ENCODE results near the gene MEGF11. TPM values are rescaled to one million over a fixed set of nuclear protein-coding genes. Genes with fewer than 3 reads are reported as not detected.

Gene MEGF11
- total and polyA plus RNA-seq, 4 donors, result 6.2 to 20.3 (median 14.0) TPM

DNA sequence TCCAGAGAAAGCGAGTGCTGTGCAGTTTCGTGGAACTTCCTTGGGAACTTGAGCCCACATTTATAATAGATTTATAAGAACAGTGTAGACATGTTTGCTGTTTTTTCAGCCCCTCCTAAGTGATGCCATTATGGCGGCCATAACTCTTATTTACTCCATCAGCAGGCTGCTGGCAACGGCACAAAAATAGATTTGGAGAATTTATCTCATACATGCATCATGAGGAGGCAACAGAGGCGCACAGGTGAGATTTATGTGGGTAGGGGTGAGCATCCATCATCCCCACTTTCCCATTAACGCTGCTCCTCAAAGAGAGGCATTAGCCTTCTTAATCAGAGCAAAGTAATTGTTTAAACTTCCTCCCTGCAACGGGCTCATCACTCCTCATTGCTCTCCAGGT is 201.7 kb downstream of the MEGF11 start:
- Histone ChIP-seq H3K4me1 (ENCODE audit: control insufficient read depth, insufficient read depth, low read length) (peaks cover 11% of the 10 kb centered on the region), H3K27ac (ENCODE audit: low read depth, low read length) (no peak overlapping the region), H3K27me3 (ENCODE audit: control insufficient read depth, insufficient read depth, low read length) (no peaks in the 10 kb centered on the region), H3K9me3 (ENCODE audit: control insufficient read depth, insufficient read depth, low read length) (no peaks in the 10 kb centered on the region), H3K4me3 (ENCODE audit: low read depth, low read length) (no peak overlapping the region), H3K36me3 (ENCODE audit: control insufficient read depth, insufficient read depth, low read length) (no peaks in the 10 kb centered on the region)
- DNase-seq (ENCODE audit: low read depth in 4 of 6, low spot score in 6 of 6), result peak in 1 of 6 donors; percentile 70
- WGBS (ENCODE audit: insufficient coverage), result no CpG with 5 or more reads among the region's 7 CpGs

DNA sequence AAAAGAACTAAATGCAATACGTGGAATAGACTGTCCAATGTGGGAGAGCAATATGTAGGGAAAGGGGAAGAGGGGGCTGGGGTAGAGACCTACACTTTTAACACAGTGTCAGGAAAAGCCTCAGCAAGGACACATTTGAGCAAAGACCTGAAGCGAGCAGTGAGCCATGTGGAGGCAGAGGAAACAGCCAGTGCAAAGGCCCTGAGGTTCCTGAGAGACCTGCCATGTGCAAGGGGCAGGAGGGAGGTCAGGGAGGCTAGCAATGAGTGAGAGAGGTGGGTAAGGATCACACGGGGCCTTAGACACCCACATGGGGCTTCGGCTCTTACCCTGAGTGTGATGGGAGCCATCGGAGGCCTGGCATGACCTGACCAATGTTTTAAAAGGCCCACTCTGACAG is 203.3 kb downstream of the MEGF11 start:
- H3K27ac ChIP-seq (ENCODE audit: low read depth, low read length), result no peak overlapping the region
- WGBS (ENCODE audit: insufficient coverage), result 97% methylated on average over 5 of the region's 5 CpGs
- no peaks in the 10 kb centered on the region for H3K36me3 ChIP-seq (ENCODE audit: control insufficient read depth, insufficient read depth, low read length)
- no peak for DNase-seq (ENCODE audit: low read depth in 4 of 6, low spot score in 6 of 6)
- H3K4me3 ChIP-seq (ENCODE audit: low read depth, low read length), result no peak overlapping the region
- H3K27me3 ChIP-seq (ENCODE audit: control insufficient read depth, insufficient read depth, low read length), result no peaks in the 10 kb centered on the region
- no peaks in the 10 kb centered on the region for H3K9me3 ChIP-seq (ENCODE audit: control insufficient read depth, insufficient read depth, low read length)
- H3K4me1 ChIP-seq (ENCODE audit: control insufficient read depth, insufficient read depth, low read length), result peaks cover 16% of the 10 kb centered on the region

GRCh38 chr15:66049353-66049752 is 204.2 kb downstream of the MEGF11 start:
- Histone ChIP-seq H3K9me3 (ENCODE audit: control insufficient read depth, insufficient read depth, low read length) (no peaks in the 10 kb centered on the region), H3K4me3 (ENCODE audit: low read depth, low read length) (no peak overlapping the region), H3K36me3 (ENCODE audit: control insufficient read depth, insufficient read depth, low read length) (no peaks in the 10 kb centered on the region), H3K4me1 (ENCODE audit: control insufficient read depth, insufficient read depth, low read length) (peaks cover 14% of the 10 kb centered on the region), H3K27ac (ENCODE audit: low read depth, low read length) (no peak overlapping the region), H3K27me3 (ENCODE audit: control insufficient read depth, insufficient read depth, low read length) (no peaks in the 10 kb centered on the region)
- DNase-seq (ENCODE audit: low read depth in 4 of 6, low spot score in 6 of 6), result no peak
- WGBS (ENCODE audit: insufficient coverage), result 45% methylated on average over 5 of the region's 6 CpGs

- H3K27me3 ChIP-seq (ENCODE audit: control insufficient read depth, insufficient read depth, low read length), result no peaks in the 10 kb centered on the region
- no peaks in the 10 kb centered on the region for H3K9me3 ChIP-seq (ENCODE audit: control insufficient read depth, insufficient read depth, low read length)
- no peaks in the 10 kb centered on the region for H3K36me3 ChIP-seq (ENCODE audit: control insufficient read depth, insufficient read depth, low read length)
- H3K4me3 ChIP-seq (ENCODE audit: low read depth, low read length), result no peak overlapping the region
- no peak overlapping the region for H3K27ac ChIP-seq (ENCODE audit: low read depth, low read length)
- WGBS (ENCODE audit: insufficient coverage), result 67% methylated on average over 5 of the region's 9 CpGs
- no peak for DNase-seq (ENCODE audit: low read depth in 4 of 6, low spot score in 6 of 6)
- H3K4me1 ChIP-seq (ENCODE audit: control insufficient read depth, insufficient read depth, low read length), result peaks cover 8% of the 10 kb centered on the region
Observed at GRCh38 chr15:66047321-66048024, 206.1 kb downstream of the MEGF11 start.

DNA sequence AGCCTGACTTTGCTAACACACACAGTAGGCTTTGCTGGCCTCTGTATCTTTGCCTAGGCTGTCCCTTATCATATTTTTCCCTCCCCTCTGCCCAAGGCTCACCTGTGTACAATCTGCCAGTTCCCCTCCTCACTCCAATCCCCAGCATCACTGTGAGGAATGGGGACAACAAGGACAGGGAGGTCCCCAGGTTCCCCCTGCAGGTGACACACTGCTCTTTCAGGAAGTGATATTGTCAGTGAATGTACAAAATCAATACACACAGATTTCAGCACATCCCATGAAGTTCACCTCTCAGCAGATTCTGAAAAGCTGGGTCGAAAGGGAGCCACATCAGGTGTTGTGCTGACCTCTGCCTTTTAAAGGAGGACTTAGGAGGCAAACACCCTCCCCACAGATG is 206.8 kb downstream of the MEGF11 start:
- H3K9me3 ChIP-seq (ENCODE audit: control insufficient read depth, insufficient read depth, low read length), result no peaks in the 10 kb centered on the region
- H3K4me1 ChIP-seq (ENCODE audit: control insufficient read depth, insufficient read depth, low read length), result peaks cover 8% of the 10 kb centered on the region
- H3K27me3 ChIP-seq (ENCODE audit: control insufficient read depth, insufficient read depth, low read length), result no peaks in the 10 kb centered on the region
- H3K36me3 ChIP-seq (ENCODE audit: control insufficient read depth, insufficient read depth, low read length), result no peaks in the 10 kb centered on the region
- DNase-seq (ENCODE audit: low read depth in 4 of 6, low spot score in 6 of 6), result peak in 1 of 6 donors; percentile 44
- H3K27ac ChIP-seq (ENCODE audit: low read depth, low read length), result no peak overlapping the region
- no CpG with 5 or more reads among the region's 1 CpG for WGBS (ENCODE audit: insufficient coverage)
- H3K4me3 ChIP-seq (ENCODE audit: low read depth, low read length), result no peak overlapping the region

DNA sequence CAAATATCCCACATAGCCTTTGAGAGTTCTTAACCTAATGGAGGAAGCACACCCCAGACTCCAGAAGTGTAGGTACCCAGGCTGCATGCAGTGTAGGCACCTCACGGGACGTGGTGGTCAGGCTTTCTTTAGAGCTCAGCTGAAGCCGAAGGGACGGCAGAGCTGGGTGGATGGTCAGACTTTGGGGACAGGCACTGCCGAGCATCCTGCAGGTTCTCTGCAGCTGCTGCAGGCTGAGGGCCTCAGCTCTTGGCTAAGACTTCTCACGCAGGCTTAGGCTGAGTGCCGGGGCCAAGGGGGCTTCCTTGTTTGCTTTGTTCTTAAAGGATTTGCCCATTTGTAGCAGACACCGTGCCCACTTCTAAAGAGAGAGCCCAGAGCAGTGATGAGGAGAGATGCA is 207.2 kb downstream of the MEGF11 start:
- WGBS (ENCODE audit: insufficient coverage), result 62% methylated on average over 8 of the region's 8 CpGs
- no peaks in the 10 kb centered on the region for H3K36me3 ChIP-seq (ENCODE audit: control insufficient read depth, insufficient read depth, low read length)
- peaks cover 8% of the 10 kb centered on the region for H3K4me1 ChIP-seq (ENCODE audit: control insufficient read depth, insufficient read depth, low read length)
- no peak overlapping the region for H3K27ac ChIP-seq (ENCODE audit: low read depth, low read length)
- H3K4me3 ChIP-seq (ENCODE audit: low read depth, low read length), result no peak overlapping the region
- H3K27me3 ChIP-seq (ENCODE audit: control insufficient read depth, insufficient read depth, low read length), result no peaks in the 10 kb centered on the region
- DNase-seq (ENCODE audit: low read depth in 4 of 6, low spot score in 6 of 6), result no peak
- no peaks in the 10 kb centered on the region for H3K9me3 ChIP-seq (ENCODE audit: control insufficient read depth, insufficient read depth, low read length)

DNA sequence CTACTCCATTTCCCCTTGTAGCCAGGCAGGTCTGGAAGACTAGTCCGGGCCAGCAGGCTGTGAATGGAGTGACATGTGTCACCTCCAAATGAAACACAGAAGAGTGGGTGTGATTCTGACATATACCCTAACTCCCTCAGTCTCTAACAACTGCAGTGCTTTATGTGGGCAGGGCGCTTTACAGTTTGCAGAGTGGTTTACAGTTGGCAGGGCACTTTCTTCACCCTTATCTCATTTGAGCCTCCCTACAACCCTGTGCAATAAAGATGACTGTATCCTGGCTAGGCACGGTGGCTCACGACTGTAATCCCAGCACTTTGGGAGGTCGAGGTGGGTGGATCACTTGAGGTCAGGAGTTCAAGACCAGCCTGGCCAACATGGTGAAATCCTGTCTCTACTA is 208.0 kb downstream of the MEGF11 start:
- no peak for DNase-seq (ENCODE audit: low read depth in 4 of 6, low spot score in 6 of 6)
- Histone ChIP-seq H3K4me1 (ENCODE audit: control insufficient read depth, insufficient read depth, low read length) (peaks cover 8% of the 10 kb centered on the region), H3K36me3 (ENCODE audit: control insufficient read depth, insufficient read depth, low read length) (no peaks in the 10 kb centered on the region), H3K27ac (ENCODE audit: low read depth, low read length) (no peak overlapping the region), H3K9me3 (ENCODE audit: control insufficient read depth, insufficient read depth, low read length) (no peaks in the 10 kb centered on the region), H3K27me3 (ENCODE audit: control insufficient read depth, insufficient read depth, low read length) (no peaks in the 10 kb centered on the region), H3K4me3 (ENCODE audit: low read depth, low read length) (no peak overlapping the region)
- 60% methylated on average over 1 of the region's 5 CpGs for WGBS (ENCODE audit: insufficient coverage)

DNA sequence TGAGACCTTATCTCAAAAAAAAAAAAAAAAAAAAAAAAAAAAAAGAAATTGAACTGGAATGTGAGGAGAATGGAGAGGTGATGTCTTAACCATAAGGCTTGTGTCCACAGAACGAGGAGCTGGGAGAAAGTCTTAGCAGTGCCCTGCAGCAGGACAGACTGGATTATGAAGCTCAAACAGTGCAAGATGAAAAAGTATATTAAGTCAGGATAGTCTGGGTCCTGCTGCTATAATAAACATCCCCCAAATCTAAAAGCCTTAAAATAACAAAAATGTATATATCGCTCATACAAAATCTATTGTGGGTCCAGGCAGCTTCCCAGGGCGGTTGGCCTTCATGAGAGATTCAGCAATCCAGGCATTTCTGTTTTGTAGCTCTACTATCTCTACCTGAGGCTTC is 208.7 kb downstream of the MEGF11 start:
- no peak overlapping the region for H3K4me3 ChIP-seq (ENCODE audit: low read depth, low read length)
- no peaks in the 10 kb centered on the region for H3K36me3 ChIP-seq (ENCODE audit: control insufficient read depth, insufficient read depth, low read length)
- no peaks in the 10 kb centered on the region for H3K27me3 ChIP-seq (ENCODE audit: control insufficient read depth, insufficient read depth, low read length)
- peaks cover 8% of the 10 kb centered on the region for H3K4me1 ChIP-seq (ENCODE audit: control insufficient read depth, insufficient read depth, low read length)
- DNase-seq (ENCODE audit: low read depth in 4 of 6, low spot score in 6 of 6), result no peak
- H3K9me3 ChIP-seq (ENCODE audit: control insufficient read depth, insufficient read depth, low read length), result no peaks in the 10 kb centered on the region
- WGBS (ENCODE audit: insufficient coverage), result 93% methylated on average over 2 of the region's 3 CpGs
- no peak overlapping the region for H3K27ac ChIP-seq (ENCODE audit: low read depth, low read length)

DNA sequence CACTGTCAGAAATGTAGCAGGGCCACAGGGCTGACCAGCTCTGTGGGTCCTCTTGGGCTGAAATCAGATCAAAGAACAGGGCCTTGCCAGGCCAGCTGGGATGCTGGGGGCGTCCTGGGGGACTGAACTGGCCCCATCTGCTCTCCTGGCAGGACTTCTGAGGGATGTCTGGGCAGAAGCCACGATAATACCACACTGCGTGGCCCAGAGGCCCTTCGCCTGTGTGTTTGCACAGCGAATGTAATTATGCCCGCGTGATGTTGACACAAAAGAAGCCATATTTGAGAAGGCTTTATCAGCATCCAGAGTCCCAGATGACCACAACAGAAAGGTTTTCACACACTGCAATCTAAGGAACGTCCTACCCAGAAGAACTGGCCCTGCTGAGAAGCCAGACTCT is 210.3 kb downstream of the MEGF11 start:
- Histone ChIP-seq H3K27ac (ENCODE audit: low read depth, low read length) (no peak overlapping the region), H3K9me3 (ENCODE audit: control insufficient read depth, insufficient read depth, low read length) (no peaks in the 10 kb centered on the region), H3K4me1 (ENCODE audit: control insufficient read depth, insufficient read depth, low read length) (peaks cover 8% of the 10 kb centered on the region), H3K4me3 (ENCODE audit: low read depth, low read length) (no peak overlapping the region), H3K36me3 (ENCODE audit: control insufficient read depth, insufficient read depth, low read length) (no peaks in the 10 kb centered on the region), H3K27me3 (ENCODE audit: control insufficient read depth, insufficient read depth, low read length) (no peaks in the 10 kb centered on the region)
- 39% methylated on average over 7 of the region's 8 CpGs for WGBS (ENCODE audit: insufficient coverage)
- DNase-seq (ENCODE audit: low read depth in 4 of 6, low spot score in 6 of 6), result peak in 1 of 6 donors; percentile 23

GRCh38 chr15:66042624-66043023 is 210.9 kb downstream of the MEGF11 start:
- Histone ChIP-seq H3K4me1 (ENCODE audit: control insufficient read depth, insufficient read depth, low read length) (peaks cover 7% of the 10 kb centered on the region), H3K27me3 (ENCODE audit: control insufficient read depth, insufficient read depth, low read length) (no peaks in the 10 kb centered on the region), H3K9me3 (ENCODE audit: control insufficient read depth, insufficient read depth, low read length) (no peaks in the 10 kb centered on the region), H3K36me3 (ENCODE audit: control insufficient read depth, insufficient read depth, low read length) (no peaks in the 10 kb centered on the region), H3K4me3 (ENCODE audit: low read depth, low read length) (no peak overlapping the region), H3K27ac (ENCODE audit: low read depth, low read length) (no peak overlapping the region)
- WGBS (ENCODE audit: insufficient coverage), result 60% methylated on average over 4 of the region's 5 CpGs
- DNase-seq (ENCODE audit: low read depth in 4 of 6, low spot score in 6 of 6), result no peak
